Esophagus squamous epithelium (tissue), 5 donors: ENCODE data around the gene ACTR8. TPM values are rescaled to one million over a fixed set of nuclear protein-coding genes. Genes with fewer than 3 reads are reported as not detected.
A peak's percentile ranks its signal among the peaks of the same experiment; 100 is the strongest.

ENCODE experiments used
- DNase-seq: peaks from one replicate; lab custom pipeline; 2025; lab: John Stamatoyannopoulos, UW
- H3K27ac ChIP-seq, 4 donors: fragments of 200-600 bp; sonication (generic); one replicate each; pipeline ENCODE4 v1.5.1; 2016 to 2019; ENCODE audit warnings: mild to moderate bottlenecking in 1 of 4
- H3K27me3 ChIP-seq, 4 donors: fragments of 200-600 bp; sonication (generic); 1 replicate in 3 of 4; 2 replicates in 1 of 4; pipeline versions ENCODE4 v1.5.1 to v1.6.0; 2017 to 2021; ENCODE audit warnings: antibody characterized with exemption in 1 of 4
- H3K36me3 ChIP-seq, 3 donors: fragments of 200-600 bp; sonication (generic); one replicate each; pipeline ENCODE4 v1.5.1; 2016 to 2019
- H3K4me1 ChIP-seq, 3 donors: fragments of 200-600 bp; sonication (generic); one replicate each; pipeline ENCODE4 v1.5.1; 2017 to 2019
- H3K4me3 ChIP-seq, 4 donors: fragments of 200-600 bp; sonication (generic); 1 replicate in 3 of 4; 2 replicates in 1 of 4; pipeline ENCODE4 v1.5.1; 2016 to 2019; ENCODE audit warnings: mild to moderate bottlenecking in 2 of 4, moderate library complexity in 1 of 4
- H3K9me3 ChIP-seq, 3 donors: fragments of 200-600 bp; sonication (generic); one replicate each; pipeline ENCODE4 v1.5.1; 2016 to 2019
- POLR2A ChIP-seq, 4 donors: fragments of 450-650 bp; IDR thresholded peaks; one replicate each; pipeline ENCODE4 v1.6.1; 2017; ENCODE audit warnings: antibody characterized with exemption in 4 of 4, mild to moderate bottlenecking in 4 of 4, moderate library complexity in 3 of 4
- WGBS, 2 donors: methylation state at CpG; one replicate each; pipeline ENCODE4 v1.1.5; 2018; 5-methylcytosine and 5-hydroxymethylcytosine counted together
- intact Hi-C: fragments of 100-400 bp; cut with DNase I; formaldehyde crosslinking; loops from one replicate; pipeline ENCODE4 v1.15.0; 2022
- total RNA-seq, 4 donors: library from RNA; depleted of rRNA; stranded (reverse); fragments of >200 nt; gene quantifications; one replicate each; pipeline ENCODE4 v1.1.0, GENCODE V29; 2016
- TF ChIP-seq, protein P1 (sequence below), 6 experiments: fragments of 450-650 bp in 4 of 6; fragments of 200-600 bp in 2 of 6; sonication (generic) in 2 of 6; IDR thresholded peaks; one replicate each; pipeline ENCODE4 v1.5.1; 2016 to 2019; ENCODE audit warnings: antibody characterized with exemption in 6 of 6, mild to moderate bottlenecking in 4 of 6, moderate library complexity in 4 of 6
- donor health status: DM: yes; HTN: yes; CAD: no.

Gene ACTR8
- total RNA-seq, 4 donors from 2014 or later: 10.7 to 19.3 (median 15.8) TPM

DNA sequence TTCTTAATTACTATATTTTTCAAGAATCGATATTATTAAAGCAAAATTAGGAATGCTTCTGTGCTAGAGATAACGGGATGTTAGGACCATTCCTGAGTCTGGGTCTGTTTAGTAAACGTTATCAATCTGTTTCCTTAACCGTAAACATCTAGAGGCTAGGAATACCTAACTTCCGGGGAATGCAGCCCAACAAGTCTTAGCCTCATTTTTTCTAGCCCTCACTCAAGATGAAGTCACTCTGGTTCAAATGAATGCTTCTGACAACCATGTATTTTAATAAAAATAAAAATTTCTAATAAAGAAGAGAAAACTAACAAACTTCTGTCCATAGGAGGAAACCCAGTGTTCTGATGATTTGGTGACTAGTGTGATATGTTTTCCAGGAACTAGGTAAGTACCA is 20.8 kb upstream of the ACTR8 start:
- H3K27me3 ChIP-seq: peaks cover 0 to 49% (median 0%) of the 10 kb centered on the region in 4 donors
- intact Hi-C loops: no loop called here
- TF ChIP-seq POLR2A (IDR thresholded peaks at IDR 0.05): no peak
- TF ChIP-seq, protein P1, sequence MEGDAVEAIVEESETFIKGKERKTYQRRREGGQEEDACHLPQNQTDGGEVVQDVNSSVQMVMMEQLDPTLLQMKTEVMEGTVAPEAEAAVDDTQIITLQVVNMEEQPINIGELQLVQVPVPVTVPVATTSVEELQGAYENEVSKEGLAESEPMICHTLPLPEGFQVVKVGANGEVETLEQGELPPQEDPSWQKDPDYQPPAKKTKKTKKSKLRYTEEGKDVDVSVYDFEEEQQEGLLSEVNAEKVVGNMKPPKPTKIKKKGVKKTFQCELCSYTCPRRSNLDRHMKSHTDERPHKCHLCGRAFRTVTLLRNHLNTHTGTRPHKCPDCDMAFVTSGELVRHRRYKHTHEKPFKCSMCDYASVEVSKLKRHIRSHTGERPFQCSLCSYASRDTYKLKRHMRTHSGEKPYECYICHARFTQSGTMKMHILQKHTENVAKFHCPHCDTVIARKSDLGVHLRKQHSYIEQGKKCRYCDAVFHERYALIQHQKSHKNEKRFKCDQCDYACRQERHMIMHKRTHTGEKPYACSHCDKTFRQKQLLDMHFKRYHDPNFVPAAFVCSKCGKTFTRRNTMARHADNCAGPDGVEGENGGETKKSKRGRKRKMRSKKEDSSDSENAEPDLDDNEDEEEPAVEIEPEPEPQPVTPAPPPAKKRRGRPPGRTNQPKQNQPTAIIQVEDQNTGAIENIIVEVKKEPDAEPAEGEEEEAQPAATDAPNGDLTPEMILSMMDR (IDR thresholded peaks at IDR 0.05): no peak
- H3K27ac ChIP-seq: no peak overlapping the region
- no peak for DNase-seq
- WGBS, 2 donors: 50 to 63% methylated on average over 5 of the region's 5 CpGs
- H3K9me3 ChIP-seq: no peaks in the 10 kb centered on the region
- no peaks in the 10 kb centered on the region for H3K36me3 ChIP-seq
- no peak overlapping the region for H3K4me3 ChIP-seq
- no peaks in the 10 kb centered on the region for H3K4me1 ChIP-seq

DNA sequence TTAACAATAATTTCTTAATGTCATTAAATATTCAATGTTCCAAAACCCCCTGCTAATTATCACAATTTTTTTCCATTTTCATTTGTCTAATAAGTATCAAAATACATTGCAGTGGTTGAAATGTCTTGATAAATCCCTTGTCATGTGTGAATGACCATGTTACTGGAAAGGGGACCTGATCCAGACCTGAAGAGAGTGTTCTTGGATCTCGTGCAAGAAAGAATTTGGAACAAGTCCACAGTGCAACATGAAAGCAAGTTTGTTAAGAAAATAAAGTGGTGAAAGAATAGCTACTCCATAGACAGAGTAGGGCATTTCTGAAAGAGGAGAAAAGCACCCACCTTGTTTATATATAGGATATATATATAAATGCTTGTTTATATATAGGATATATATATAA is 20.1 kb upstream of the ACTR8 start:
- intact Hi-C loops: no loop called here
- H3K9me3 ChIP-seq: no peaks in the 10 kb centered on the region
- TF ChIP-seq, protein P1 (IDR thresholded peaks at IDR 0.05): no peak
- TF ChIP-seq POLR2A (IDR thresholded peaks at IDR 0.05): no peak
- H3K4me1 ChIP-seq: no peaks in the 10 kb centered on the region
- H3K27me3 ChIP-seq: peaks cover 0 to 56% (median 0%) of the 10 kb centered on the region in 4 donors
- DNase-seq: no peak
- WGBS, 2 donors: 19 to 20% methylated on average over 1 of the region's 1 CpG
- no peaks in the 10 kb centered on the region for H3K36me3 ChIP-seq
- H3K4me3 ChIP-seq: no peak overlapping the region
- no peak overlapping the region for H3K27ac ChIP-seq

DNA sequence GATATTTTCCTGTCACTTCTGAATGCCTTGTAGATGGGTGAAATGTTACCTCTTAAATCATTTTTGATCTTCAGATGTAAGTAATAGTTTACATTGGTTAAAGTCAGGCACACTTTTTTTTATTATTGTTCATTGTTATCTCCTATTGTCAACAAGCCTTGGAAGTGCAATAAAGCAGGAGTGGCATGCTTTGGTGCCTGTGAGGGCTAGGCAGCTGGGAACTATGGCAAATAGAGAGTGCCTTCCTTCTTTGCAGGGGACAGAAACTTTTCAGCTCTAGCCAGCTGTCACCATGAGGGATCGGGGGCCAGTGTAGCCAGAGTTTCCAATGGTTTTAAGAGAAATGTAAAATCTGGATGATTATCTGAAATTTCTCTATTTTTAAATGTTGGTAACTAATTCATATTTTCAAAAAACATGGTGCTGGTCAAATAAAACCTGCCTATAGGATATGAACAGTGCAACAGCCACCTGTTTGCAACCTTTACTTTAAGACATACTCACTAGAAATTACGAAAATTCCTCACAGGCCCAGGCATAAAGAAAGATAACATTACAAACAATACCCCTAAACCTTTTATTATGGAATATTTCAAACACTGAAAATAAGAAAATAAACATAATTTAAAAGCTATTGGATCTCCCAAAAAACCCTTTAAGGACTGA is 18.8 kb upstream of the ACTR8 start:
- no peak for DNase-seq
- Histone ChIP-seq H3K36me3 (no peaks in the 10 kb centered on the region), H3K27me3 (peaks cover 0 to 52% (median 0%) of the 10 kb centered on the region in 4 donors), H3K27ac (no peak overlapping the region), H3K4me3 (no peak overlapping the region), H3K4me1 (no peaks in the 10 kb centered on the region), H3K9me3 (no peaks in the 10 kb centered on the region)
- TF ChIP-seq, protein P1 (IDR thresholded peaks at IDR 0.05): no peak
- no peak for TF ChIP-seq POLR2A (IDR thresholded peaks at IDR 0.05)
- WGBS, 2 donors: 77 to 81% methylated on average over 2 of the region's 2 CpGs
- intact Hi-C loops: no loop called here

GRCh38 chr3:53899750-53900149 is 17.8 kb upstream of the ACTR8 start:
- Histone ChIP-seq H3K4me1 (no peaks in the 10 kb centered on the region), H3K36me3 (no peaks in the 10 kb centered on the region), H3K27me3 (peaks cover 0 to 54% (median 0%) of the 10 kb centered on the region in 4 donors), H3K9me3 (no peaks in the 10 kb centered on the region), H3K27ac (no peak overlapping the region), H3K4me3 (no peak overlapping the region)
- DNase-seq: no peak
- intact Hi-C loops: no loop called here
- TF ChIP-seq POLR2A (IDR thresholded peaks at IDR 0.05): no peak
- TF ChIP-seq, protein P1 (IDR thresholded peaks at IDR 0.05): no peak
- 57 to 64% methylated on average over 2 of the region's 2 CpGs for WGBS, 2 donors

DNA sequence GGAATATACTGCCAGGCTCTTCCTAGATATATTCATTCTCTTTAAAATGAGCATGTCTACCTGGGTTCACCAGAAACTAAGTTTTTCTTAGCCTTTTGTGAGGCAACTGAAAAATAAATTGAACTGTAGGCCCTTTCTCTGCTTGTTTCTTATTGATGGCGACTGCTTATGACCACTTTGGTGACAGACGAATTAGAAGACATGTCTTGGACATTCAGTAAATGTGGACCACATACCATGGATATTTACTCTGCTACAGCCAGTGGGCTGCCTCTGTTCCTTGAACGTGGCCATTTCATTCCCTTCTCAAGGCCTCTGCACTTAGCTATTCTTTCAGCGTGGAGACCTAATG is 10.3 kb upstream of the ACTR8 start:
- Histone ChIP-seq H3K27ac (peak overlapping the region; percentile 92 to 99 (median 96)), H3K4me3 (peak overlapping the region; percentile 70 to 99 (median 82)), H3K4me1 (peaks cover 0 to 28% (median 14%) of the 10 kb centered on the region in 3 donors), H3K36me3 (peaks cover 0 to 10% (median 0%) of the 10 kb centered on the region in 3 donors), H3K9me3 (no peaks in the 10 kb centered on the region), H3K27me3 (peaks cover 0 to 26% (median 0%) of the 10 kb centered on the region in 4 donors)
- 47 to 53% methylated on average over 4 of the region's 4 CpGs for WGBS, 2 donors
- intact Hi-C loops: no loop called here
- TF ChIP-seq POLR2A (IDR thresholded peaks at IDR 0.05): no peak
- TF ChIP-seq, protein P1 (IDR thresholded peaks at IDR 0.05): no peak
- DNase-seq: no peak
